NOMO-1 treated with DMSO at 0.1 percent for 48 hours (cell line): Measurements from ENCODE around the gene MAD2L1BP.

ENCODE experiments used
- DNase-seq: peaks from one replicate; lab custom pipeline; 2025; ENCODE audit not compliant: unreplicated experiment; lab: John Stamatoyannopoulos, UW

MAD2L1BP gene

GRCh38 chr6:43681303-43681702 lies 45.7 kb downstream of the MAD2L1BP start:
- no peak for DNase-seq

GRCh38 chr6:43682724-43683429 lies 47.2 kb downstream of the MAD2L1BP start:
- DNase-seq = no peak

GRCh38 chr6:43683708-43684455 lies 48.2 kb downstream of the MAD2L1BP start:
- DNase-seq = peak; percentile 60

DNA sequence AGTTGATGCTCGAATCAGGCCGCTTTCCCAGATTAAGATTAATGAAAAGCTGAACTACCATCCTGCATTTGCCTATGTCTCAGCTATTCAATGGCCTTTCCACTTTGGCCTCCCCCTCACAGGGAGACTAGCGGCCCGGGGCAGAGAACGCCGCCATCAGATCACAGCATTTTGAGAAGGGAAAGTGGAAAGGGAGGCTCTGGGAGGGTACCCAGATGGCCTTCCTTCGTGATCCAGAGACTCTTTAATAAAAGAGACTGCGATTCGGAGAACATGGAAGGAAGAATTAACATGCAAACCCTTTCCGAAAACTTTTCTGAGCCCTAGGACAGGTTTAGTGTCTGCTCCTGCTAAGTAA lies 51.4 kb downstream of the MAD2L1BP start:
- DNase-seq = no peak

DNA sequence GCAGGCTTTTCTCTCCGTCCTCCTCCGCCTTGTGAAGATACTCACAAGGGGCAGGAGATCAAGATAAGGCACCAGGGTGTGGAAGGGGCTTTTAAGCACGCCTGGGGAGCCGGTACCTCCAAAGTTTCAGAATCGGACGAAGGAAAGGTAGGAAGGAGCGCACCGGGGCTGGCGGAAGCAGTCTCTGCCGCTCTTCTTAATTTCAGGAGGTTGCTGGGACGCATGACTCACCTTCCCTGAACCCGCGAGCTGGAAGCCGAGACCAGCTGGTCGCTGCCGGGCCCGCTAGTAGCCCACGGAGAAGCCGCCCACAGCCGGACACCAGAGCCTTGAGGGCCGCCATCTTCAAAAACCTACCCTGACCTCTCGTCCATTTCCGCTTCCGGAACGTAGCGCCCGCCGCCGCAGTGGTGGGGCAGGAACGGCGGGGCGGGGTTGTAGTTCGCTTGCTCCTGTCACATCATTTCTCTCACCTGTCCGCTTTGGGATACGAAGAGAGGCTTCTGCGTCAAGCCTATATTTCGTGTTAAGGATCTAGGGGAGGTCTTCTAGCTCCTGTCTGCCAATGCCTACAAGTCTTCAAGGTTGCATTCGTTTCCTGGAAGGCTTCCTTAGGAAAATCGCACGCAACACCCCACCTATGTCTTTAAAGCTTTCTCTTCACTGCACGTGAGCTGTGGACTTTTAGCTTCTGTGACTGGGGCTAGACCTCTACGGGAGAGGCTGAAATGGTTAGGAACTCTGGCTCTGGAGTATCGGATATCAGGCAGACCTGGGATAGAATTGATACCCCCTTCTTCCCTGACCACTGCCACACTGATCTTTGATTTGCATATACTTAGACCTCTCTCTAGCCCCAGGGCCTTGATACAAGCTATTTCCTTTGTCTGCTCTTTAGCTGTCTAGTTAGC lies 52.1 kb downstream of the MAD2L1BP start, which contains the start of gene MRPS18A:
MRPS18A (minus strand) TSS at position 355 of the 911 bp plus-strand sequence; CDS start at position 343, 12 bp downstream.
- DNase-seq = peak; percentile 70

DNA sequence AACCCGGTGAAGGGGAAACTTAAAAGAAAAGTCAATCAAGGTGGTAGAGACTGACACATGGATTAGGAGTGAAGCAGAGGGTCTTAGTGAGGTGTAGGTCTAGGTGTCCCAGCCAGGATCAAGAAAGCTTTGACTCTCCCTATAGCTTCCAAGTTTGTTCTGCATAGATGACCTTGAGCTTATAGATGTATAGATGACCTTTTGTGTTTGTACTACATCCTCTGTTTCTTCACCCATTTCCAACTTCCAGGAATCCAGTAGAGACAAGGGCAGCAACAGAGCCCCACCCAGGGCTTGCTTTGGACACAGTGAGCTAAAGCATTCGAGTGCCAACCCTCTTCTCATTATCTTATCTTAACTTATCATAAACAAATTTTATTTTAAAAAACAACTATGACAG lies 53.8 kb downstream of the MAD2L1BP start:
- no peak for DNase-seq
